H9 (cell line): Measurements from ENCODE around the gene PHAF1. TPM values are rescaled to one million over a fixed set of nuclear protein-coding genes. Genes with fewer than 3 reads are reported as not detected.
A peak's percentile ranks its signal among the peaks of the same experiment; 100 is the strongest.

Experiments used
- DNase-seq: peaks from one replicate; pipeline ENCODE4 v3.0.0-alpha.2; 2017
- H2AFZ ChIP-seq: one replicate; pipeline ENCODE4 v1.6.1; 2013; ENCODE audit warnings: mild to moderate bottlenecking, low read length, control low read depth, moderate library complexity
- H2AK5ac ChIP-seq: 2 replicates; pipeline ENCODE4 v1.6.1; 2013; ENCODE audit warnings: low read length, control low read depth, mixed read lengths; ENCODE audit not compliant: insufficient read length
- H2BK120ac ChIP-seq: one replicate; pipeline ENCODE4 v1.6.1; 2013; ENCODE audit warnings: low read depth, mild to moderate bottlenecking, low read length, control low read depth, inconsistent platforms; ENCODE audit not compliant: poor library complexity, severe bottlenecking
- H2BK12ac ChIP-seq: 2 replicates; pipeline ENCODE4 v1.6.1; 2013; ENCODE audit warnings: low read length, control low read depth, mixed read lengths, low read depth; ENCODE audit not compliant: insufficient read length
- H2BK15ac ChIP-seq: 2 replicates; pipeline ENCODE4 v1.6.1; 2013; ENCODE audit warnings: low read depth, low read length, control low read depth
- H2BK20ac ChIP-seq: one replicate; pipeline ENCODE4 v1.6.1; 2013; ENCODE audit warnings: low read depth, mild to moderate bottlenecking, low read length, control low read depth, inconsistent platforms; ENCODE audit not compliant: poor library complexity, severe bottlenecking
- H2BK5ac ChIP-seq: 2 replicates; pipeline ENCODE4 v1.6.1; 2013; ENCODE audit warnings: low read length, control low read depth, mixed read lengths; ENCODE audit not compliant: insufficient read length
- H3K14ac ChIP-seq: 2 replicates; pipeline ENCODE4 v1.6.1; 2013; ENCODE audit warnings: low read length, control low read depth; ENCODE audit not compliant: insufficient read depth
- H3K18ac ChIP-seq: 2 replicates; pipeline ENCODE4 v1.6.1; 2013; ENCODE audit warnings: low read depth, mild to moderate bottlenecking, mixed read lengths, low read length, control low read depth; ENCODE audit not compliant: insufficient read length
- H3K23ac ChIP-seq: 2 replicates; pipeline ENCODE4 v1.6.1; 2013; ENCODE audit warnings: low read length, control low read depth, mixed read lengths, low read depth; ENCODE audit not compliant: insufficient read length
- H3K23me2 ChIP-seq: 2 replicates; pipeline ENCODE4 v1.6.1; 2013; ENCODE audit warnings: low read depth, mild to moderate bottlenecking, mixed read lengths, low read length, control low read depth; ENCODE audit not compliant: insufficient read length, poor library complexity, severe bottlenecking
- H3K27ac ChIP-seq: 2 replicates; pipeline ENCODE4 v1.5.1; 2013; ENCODE audit warnings: low read length, control low read depth, mixed read lengths, low read depth; ENCODE audit not compliant: insufficient read length
- H3K27me3 ChIP-seq: 2 replicates; pipeline ENCODE4 v1.6.1; 2013; ENCODE audit warnings: low read length, control low read depth, inconsistent platforms; ENCODE audit not compliant: insufficient read depth
- H3K4ac ChIP-seq: 2 replicates; pipeline ENCODE4 v1.6.1; 2013; ENCODE audit warnings: low read depth, mild to moderate bottlenecking, control low read depth, inconsistent platforms, low read length, moderate library complexity
- H3K4me1 ChIP-seq: 2 replicates; pipeline ENCODE4 v1.6.1; 2013; ENCODE audit warnings: low read length, control low read depth, inconsistent platforms; ENCODE audit not compliant: insufficient read depth
- H3K4me2 ChIP-seq: 2 replicates; pipeline ENCODE4 v1.6.1; 2013; ENCODE audit warnings: low read length, control low read depth, mixed read lengths; ENCODE audit not compliant: insufficient read length, insufficient read depth
- H3K56ac ChIP-seq: 2 replicates; pipeline ENCODE4 v1.6.1; 2013; ENCODE audit warnings: low read depth, mild to moderate bottlenecking, mixed read lengths, low read length, control low read depth; ENCODE audit not compliant: insufficient read length
- H3K79me1 ChIP-seq: 2 replicates; pipeline ENCODE4 v1.6.1; 2013; ENCODE audit warnings: low read depth, mild to moderate bottlenecking, moderate library complexity, low read length, control low read depth, inconsistent platforms; ENCODE audit not compliant: insufficient read depth, poor library complexity, severe bottlenecking
- H3K79me2 ChIP-seq: 2 replicates; pipeline ENCODE4 v1.6.1; 2013; ENCODE audit warnings: low read length, control low read depth, inconsistent platforms; ENCODE audit not compliant: insufficient read depth
- H3K9ac ChIP-seq: 2 replicates; pipeline ENCODE4 v1.6.1; 2013; ENCODE audit warnings: low read length, control low read depth, mixed read lengths; ENCODE audit not compliant: insufficient read length; ENCODE audit errors: extremely low read depth
- H3K9me3 ChIP-seq: one replicate; pipeline ENCODE4 v1.6.1; 2013; ENCODE audit warnings: low read depth, low read length, inconsistent platforms; ENCODE audit not compliant: control insufficient read depth
- H3T11ph ChIP-seq: one replicate; pipeline ENCODE4 v1.6.1; 2013; ENCODE audit warnings: mild to moderate bottlenecking, low read length, control low read depth, inconsistent platforms
- H4K20me1 ChIP-seq: one replicate; pipeline ENCODE4 v1.6.1; 2013; ENCODE audit not compliant: control insufficient read depth, insufficient read length, insufficient read depth
- H4K5ac ChIP-seq: 2 replicates; pipeline ENCODE4 v1.6.1; 2013; ENCODE audit warnings: low read depth, mild to moderate bottlenecking, mixed read lengths, low read length, control low read depth; ENCODE audit not compliant: insufficient read length
- H4K8ac ChIP-seq: replicated peaks from 2 replicates; pipeline ENCODE4 v1.6.1; 2013; ENCODE audit warnings: low read length, control low read depth, mixed read lengths, low read depth; ENCODE audit not compliant: insufficient read length
- H4K91ac ChIP-seq: 2 replicates; pipeline ENCODE4 v1.6.1; 2013; ENCODE audit warnings: low read depth, mild to moderate bottlenecking, moderate library complexity, mixed read lengths, low read length, control low read depth; ENCODE audit not compliant: insufficient read length
- H3K27ac Mint-ChIP-seq, 3 experiments: 2 replicates in 2 of 3; 3 replicates in 1 of 3; pipeline ENCODE4 v1.8.0; 2020 to 2021; ENCODE audit warnings: mixed read lengths in 3 of 3, mild to moderate bottlenecking in 1 of 3, moderate library complexity in 1 of 3
- H3K27me3 Mint-ChIP-seq: 2 replicates; pipeline ENCODE4 v1.8.0; 2021; ENCODE audit warnings: low read depth, mild to moderate bottlenecking, moderate library complexity, mixed read lengths
- H3K36me3 Mint-ChIP-seq, 3 experiments: 2 replicates in 2 of 3; 3 replicates in 1 of 3; pipeline ENCODE4 v1.8.0; 2020 to 2021; ENCODE audit warnings: low read depth in 3 of 3, mixed read lengths in 3 of 3; ENCODE audit not compliant: insufficient read depth in 1 of 3
- H3K4me1 Mint-ChIP-seq, 2 experiments: 2 replicates each; pipeline ENCODE4 v1.8.0; 2020; ENCODE audit warnings: mixed read lengths in 2 of 2
- H3K4me3 Mint-ChIP-seq, 2 experiments: 2 replicates in 1 of 2; 3 replicates in 1 of 2; pipeline ENCODE4 v1.8.0; 2020 to 2021; ENCODE audit warnings: mild to moderate bottlenecking in 2 of 2, mixed read lengths in 2 of 2, moderate library complexity in 1 of 2
- H3K9me3 Mint-ChIP-seq, 2 experiments: 2 replicates in 1 of 2; 3 replicates in 1 of 2; pipeline ENCODE4 v1.8.0; 2020; ENCODE audit warnings: mild to moderate bottlenecking in 2 of 2, mixed read lengths in 2 of 2, moderate library complexity in 1 of 2
- WGBS: extraction: QIAGEN DNeasy Blood & Tissue Kit; methylation state at CpG from one replicate; pipeline ENCODE4 v1.1.7; 2013; ENCODE audit warnings: missing lambda C conversion rate, low lambda C conversion rate, mixed read lengths; ENCODE audit not compliant: insufficient read length; ENCODE audit errors: extremely low coverage; 5-methylcytosine and 5-hydroxymethylcytosine counted together
- total RNA-seq: library from RNA; stranded (reverse); gene quantifications from 2 replicates; pipeline ENCODE4 v1.2.1, GENCODE V29; 2021
- TF ChIP-seq, protein P1 (sequence below): fragments of 200-600 bp; sonication (generic); conservative IDR thresholded peaks from 3 replicates; pipeline ENCODE4 v1.8.0; 2021; ENCODE audit warnings: antibody characterized with exemption, mild to moderate bottlenecking

Gene PHAF1
- total RNA-seq, 1 experiment from 2014 or later: 18.8 TPM

DNA sequence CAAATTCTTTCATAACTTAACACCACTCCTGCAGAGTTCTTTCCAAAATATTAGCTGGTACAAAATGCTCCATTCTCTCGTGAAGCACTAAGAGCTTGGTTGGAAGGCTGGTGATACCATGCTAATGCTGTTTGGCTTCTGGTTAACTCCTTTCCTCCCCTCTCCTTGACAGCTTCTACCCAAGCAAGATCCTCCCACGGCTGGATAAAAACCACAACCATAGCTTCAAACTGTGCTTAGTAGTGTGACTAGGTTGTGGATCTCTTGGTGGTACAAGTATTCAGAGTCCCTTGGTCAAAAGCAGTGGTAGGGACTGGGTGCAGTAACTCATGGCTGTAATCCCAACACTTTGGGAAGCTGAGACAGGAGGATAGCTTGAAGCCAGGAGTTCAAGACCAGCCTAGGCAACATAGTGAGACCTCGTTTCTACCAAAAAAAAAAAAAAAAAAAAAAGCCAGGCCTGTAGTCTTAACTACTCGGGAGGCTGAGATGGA, 2.3 kb downstream of the PHAF1 start:
- no peak overlapping the region for H4K91ac ChIP-seq
- no peak overlapping the region for H2AK5ac ChIP-seq
- no peak overlapping the region for H4K5ac ChIP-seq
- no peak overlapping the region for H2BK15ac ChIP-seq
- H3K27me3 ChIP-seq: no peaks in the 10 kb centered on the region
- no peak overlapping the region for H2AFZ ChIP-seq
- H3K14ac ChIP-seq: no peak overlapping the region
- H4K20me1 ChIP-seq: no peaks in the 10 kb centered on the region
- no peak overlapping the region for H4K8ac ChIP-seq
- H3K56ac ChIP-seq: no peak overlapping the region
- no peak overlapping the region for H2BK5ac ChIP-seq
- H3K18ac ChIP-seq: no peak overlapping the region
- Mint-ChIP-seq H3K27me3 (peaks cover 1% of the 10 kb centered on the region), H3K9me3 (no peaks in the 10 kb centered on the region), H3K4me1 (peaks cover 22 to 27% of the 10 kb centered on the region in 2 experiments), H3K27ac (peak overlapping the region in 1 of 3 experiments; percentile 62; a peak in 3 of 7 replicates), H3K36me3 (peaks cover 0 to 5% (median 0%) of the 10 kb centered on the region in 3 experiments; a peak in 2 of 7 replicates), H3K4me3 (peak overlapping the region in 1 of 2 experiments; percentile 39; a peak in 1 of 5 replicates)
- no peak overlapping the region for H3K4ac ChIP-seq
- no peak for DNase-seq
- no CpG with 5 or more reads among the region's 4 CpGs for WGBS
- peaks cover 5% of the 10 kb centered on the region for H3K79me1 ChIP-seq
- H2BK12ac ChIP-seq: no peak overlapping the region
- H3K23me2 ChIP-seq: peaks cover 9% of the 10 kb centered on the region
- H2BK20ac ChIP-seq: no peak overlapping the region
- no peaks in the 10 kb centered on the region; the same call in 1 of the 2 replicates for H3K4me1 ChIP-seq
- no peak overlapping the region for H3K27ac ChIP-seq
- H3T11ph ChIP-seq: no peak overlapping the region
- H3K4me2 ChIP-seq: no peak overlapping the region
- no peak overlapping the region for H2BK120ac ChIP-seq
- H3K9me3 ChIP-seq: no peaks in the 10 kb centered on the region
- peaks cover 6% of the 10 kb centered on the region; the same call in 1 of the 2 replicates for H3K79me2 ChIP-seq
- H3K9ac ChIP-seq: no peak overlapping the region
- H3K23ac ChIP-seq: no peak overlapping the region
- TF ChIP-seq, protein P1, sequence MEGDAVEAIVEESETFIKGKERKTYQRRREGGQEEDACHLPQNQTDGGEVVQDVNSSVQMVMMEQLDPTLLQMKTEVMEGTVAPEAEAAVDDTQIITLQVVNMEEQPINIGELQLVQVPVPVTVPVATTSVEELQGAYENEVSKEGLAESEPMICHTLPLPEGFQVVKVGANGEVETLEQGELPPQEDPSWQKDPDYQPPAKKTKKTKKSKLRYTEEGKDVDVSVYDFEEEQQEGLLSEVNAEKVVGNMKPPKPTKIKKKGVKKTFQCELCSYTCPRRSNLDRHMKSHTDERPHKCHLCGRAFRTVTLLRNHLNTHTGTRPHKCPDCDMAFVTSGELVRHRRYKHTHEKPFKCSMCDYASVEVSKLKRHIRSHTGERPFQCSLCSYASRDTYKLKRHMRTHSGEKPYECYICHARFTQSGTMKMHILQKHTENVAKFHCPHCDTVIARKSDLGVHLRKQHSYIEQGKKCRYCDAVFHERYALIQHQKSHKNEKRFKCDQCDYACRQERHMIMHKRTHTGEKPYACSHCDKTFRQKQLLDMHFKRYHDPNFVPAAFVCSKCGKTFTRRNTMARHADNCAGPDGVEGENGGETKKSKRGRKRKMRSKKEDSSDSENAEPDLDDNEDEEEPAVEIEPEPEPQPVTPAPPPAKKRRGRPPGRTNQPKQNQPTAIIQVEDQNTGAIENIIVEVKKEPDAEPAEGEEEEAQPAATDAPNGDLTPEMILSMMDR: no peak
